Kidney (tissue), 14 donors: ENCODE data around the gene PARD6A. TPM values are rescaled to one million over a fixed set of nuclear protein-coding genes. Genes with fewer than 3 reads are reported as not detected.

Experiments
- DNase-seq, 5 donors: peaks; one replicate each; pipeline ENCODE4 v3.0.0-alpha.2; 2013 to 2020
- FAIRE-seq: peaks from 2 replicates; lab custom pipeline; 2012; peaks lifted over from hg19 to GRCh38; lab: Jason Lieb, UNC
- H3K27ac ChIP-seq, 2 donors: one replicate each; pipeline ENCODE4 v1.7.0; 2013; ENCODE audit warnings: low read depth in 2 of 2, low read length in 2 of 2, inconsistent platforms in 1 of 2
- H3K27me3 ChIP-seq: one replicate; pipeline ENCODE4 v1.7.1; 2013; ENCODE audit warnings: low read length, inconsistent platforms; ENCODE audit not compliant: control insufficient read depth, insufficient read depth
- H3K36me3 ChIP-seq, 3 donors: one replicate each; pipeline versions ENCODE4 v1.7.0 to v1.7.1; 2013; ENCODE audit warnings: low read length in 3 of 3, control low read depth in 1 of 3, inconsistent platforms in 1 of 3; ENCODE audit not compliant: insufficient read depth in 3 of 3, control insufficient read depth in 2 of 3
- H3K4me1 ChIP-seq, 3 donors: one replicate each; pipeline versions ENCODE4 v1.7.0 to v1.7.1; 2013; ENCODE audit warnings: low read length in 3 of 3, inconsistent platforms in 1 of 3, low read depth in 1 of 3; ENCODE audit not compliant: control insufficient read depth in 2 of 3, insufficient read depth in 2 of 3
- H3K4me3 ChIP-seq, 3 donors: one replicate each; pipeline versions ENCODE4 v1.7.0 to v1.8.1; 2013; ENCODE audit warnings: low read length in 3 of 3, control low read depth in 1 of 3, inconsistent platforms in 1 of 3
- H3K9ac ChIP-seq, 3 donors: one replicate each; pipeline versions ENCODE4 v1.7.0 to v1.7.1; 2013; ENCODE audit warnings: low read length in 3 of 3, control low read depth in 1 of 3, inconsistent platforms in 1 of 3
- H3K9me3 ChIP-seq, 3 donors: one replicate each; pipeline versions ENCODE4 v1.7.0 to v1.7.1; 2013; ENCODE audit warnings: low read length in 3 of 3, control low read depth in 1 of 3, inconsistent platforms in 1 of 3; ENCODE audit not compliant: control insufficient read depth in 2 of 3, insufficient read depth in 1 of 3
- CTCF ChIP-seq: IDR thresholded peaks from 3 replicates; pipeline ENCODE4 v1.5.1; 2012; ENCODE audit warnings: mild to moderate bottlenecking, moderate library complexity, borderline replicate concordance; ENCODE audit not compliant: insufficient read depth; ENCODE audit errors: extremely low read depth
- intact Hi-C: fragments of 100-400 bp; cut with DNase I; formaldehyde crosslinking; loops from one replicate; pipeline ENCODE4 v1.11.1; 2022
- polyA plus RNA-seq: library from polyadenylated mRNA; stranded (reverse); fragments of 350-450 nt; fragmentation: Illumina TruSeq; extraction: RNeasy Lipid Tissue Mini Kit (QIAGEN cat#74804); gene quantifications from one replicate; pipeline ENCODE4 v1.2.3, GENCODE V29; 2014; ENCODE audit warnings: low read depth, low replicate concordance; ENCODE audit not compliant: insufficient read depth
- total RNA-seq: library from RNA; stranded (reverse); fragmentation: NEBNext Ultra II Directional; extraction: Animal tissue kit (Norgen Biotek cat#: 25700); gene quantifications from one replicate; pipeline ENCODE4 v1.2.1, GENCODE V29; 2021
- donor health status: control.
- donor health status: control.
- donor health status: control.
- donor health status: control.
- donor health status: control.
- donor health status: DM: yes; HTN: yes; CAD: no.
- donor health status: Normal renal cell carcinoma (clear cell type).

Gene PARD6A
- total and polyA plus RNA-seq, 2 donors from 2014 or later: 6.1 to 17.1 TPM

DNA sequence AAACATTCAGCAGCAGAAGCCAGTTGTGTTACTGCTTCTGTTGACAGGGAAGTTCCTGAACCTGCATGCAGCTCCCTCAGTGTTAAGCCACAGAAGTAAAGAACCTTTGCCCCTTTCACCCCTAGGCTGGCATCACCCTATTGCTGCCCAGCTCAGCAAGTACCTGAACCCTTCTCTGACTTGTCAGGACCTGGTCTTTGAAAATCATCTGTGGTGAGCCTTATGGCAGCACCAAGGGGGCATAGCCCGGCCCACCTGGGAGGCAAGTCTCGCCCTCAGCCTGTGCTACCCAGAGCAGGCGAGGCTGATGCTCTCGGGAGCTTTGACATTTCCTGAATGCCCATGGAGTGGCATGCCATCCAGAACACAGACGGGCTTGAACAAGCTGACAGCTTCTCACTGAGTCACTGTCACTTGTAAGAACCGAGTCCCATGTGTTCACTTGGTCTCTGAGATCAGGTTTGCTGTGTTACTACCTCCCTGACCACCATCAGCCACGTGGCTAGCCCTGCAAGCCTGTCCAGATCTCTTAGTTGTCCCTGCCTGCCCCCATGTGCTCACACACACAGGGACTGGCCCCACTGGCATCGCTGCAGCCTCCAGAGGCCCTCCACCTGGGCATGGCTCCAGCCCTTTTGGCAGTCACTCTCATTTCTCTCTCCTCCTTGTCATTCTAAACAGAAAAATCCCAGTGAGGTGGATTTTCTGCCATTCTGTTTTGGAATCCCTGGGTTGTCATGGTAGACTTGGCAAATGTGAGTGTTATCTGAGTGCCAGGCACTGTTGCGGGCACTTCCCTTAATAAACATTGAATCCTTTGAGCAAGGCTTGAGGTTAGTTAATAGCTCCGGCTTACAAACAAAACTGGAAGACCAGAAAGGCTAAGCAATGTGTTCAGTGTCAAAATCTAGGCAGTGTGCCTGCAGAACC lies 18.7 kb upstream of the PARD6A start:
- FAIRE-seq (no peak), DNase-seq (no peak)
- no peak overlapping the region for H3K27ac ChIP-seq

GRCh38 chr16:67644038-67644437 lies 16.7 kb upstream of the PARD6A start:
- Histone ChIP-seq H3K4me3 (no peak overlapping the region), H3K36me3 (peaks cover 0 to 2% (median under 1%) of the 10 kb centered on the region in 3 donors), H3K4me1 (no peaks in the 10 kb centered on the region), H3K27me3 (peaks cover 6% of the 10 kb centered on the region), H3K9me3 (no peaks in the 10 kb centered on the region), H3K27ac (no peak overlapping the region), H3K9ac (no peak overlapping the region)
- DNase-seq: no peak
- TF ChIP-seq CTCF: no peak
- intact Hi-C loops: no loop called here
- no peak for FAIRE-seq

More for the DNA sequence above, 18.7 kb upstream of the PARD6A start:
- no peak overlapping the region for H3K9ac ChIP-seq
- no peaks in the 10 kb centered on the region for H3K9me3 ChIP-seq
- H3K4me1 ChIP-seq: no peaks in the 10 kb centered on the region
- intact Hi-C loops: no loop called here
- H3K4me3 ChIP-seq: no peak overlapping the region
- H3K36me3 ChIP-seq: peaks cover 4 to 20% (median 10%) of the 10 kb centered on the region in 3 donors
- TF ChIP-seq CTCF: no peak
- peaks cover 3% of the 10 kb centered on the region for H3K27me3 ChIP-seq

DNA sequence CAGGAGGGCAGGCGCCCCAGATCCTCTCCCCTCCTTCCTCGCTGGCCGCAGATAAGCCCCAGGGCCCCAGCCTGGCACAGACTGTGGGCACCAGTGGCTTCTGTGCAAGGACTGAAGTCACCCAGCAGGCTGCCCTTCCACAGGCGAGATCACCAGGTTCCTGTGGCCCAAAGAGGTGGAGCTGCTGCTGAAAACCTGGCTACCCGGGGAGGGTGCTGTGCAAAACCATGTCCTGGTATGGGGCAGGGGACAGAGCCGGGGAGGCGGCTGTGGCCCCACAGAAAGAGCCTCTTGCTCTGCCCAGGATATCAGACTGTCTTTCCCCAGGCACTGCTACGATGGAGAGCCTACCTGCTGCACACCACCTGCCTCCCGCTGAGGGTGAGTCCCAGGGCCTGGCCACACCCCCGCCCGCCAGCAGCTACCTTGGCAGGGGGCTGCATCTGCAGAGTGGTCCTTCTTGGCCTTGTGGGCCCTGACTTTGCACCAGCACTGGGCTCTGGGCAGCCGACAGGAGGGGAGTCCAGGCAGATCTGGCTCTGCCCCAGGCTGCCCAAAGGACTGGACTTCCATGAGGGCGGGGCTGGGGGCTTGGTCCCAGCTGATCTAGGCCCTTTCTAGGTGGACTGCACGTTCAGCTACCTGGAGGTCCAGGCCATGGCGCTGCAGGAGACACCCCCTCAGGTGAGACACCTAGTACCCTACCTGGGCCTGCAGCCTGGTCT lies 15.2 kb upstream of the PARD6A start:
- intact Hi-C loops: no loop called here

More for the DNA sequence above, 15.2 kb upstream of the PARD6A start:
- no peaks in the 10 kb centered on the region for H3K36me3 ChIP-seq
- no peak overlapping the region for H3K9ac ChIP-seq
- no peak overlapping the region for H3K27ac ChIP-seq
- H3K27me3 ChIP-seq: peaks cover 16% of the 10 kb centered on the region
- H3K9me3 ChIP-seq: no peaks in the 10 kb centered on the region
- TF ChIP-seq CTCF: no peak
- DNase-seq (no peak), FAIRE-seq (no peak)
- peaks cover 0 to 4% (median 3%) of the 10 kb centered on the region in 3 donors for H3K4me1 ChIP-seq
- no peak overlapping the region for H3K4me3 ChIP-seq
